Medulla oblongata (tissue), 1 donor: Measurements from ENCODE around the gene TOP3B.

Experiments used
- DNase-seq: peaks from one replicate; pipeline ENCODE4 v3.0.0-alpha.2; 2015; ENCODE audit errors: extremely low spot score

The TOP3B gene

GRCh38 chr22:22011964-22012363 lies 29.4 kb upstream of the TOP3B start:
- DNase-seq, result no peak

- DNase-seq, result no peak
These were observed 27.8 kb upstream of the TOP3B start for GRCh38 chr22:22010358-22010757.

- DNase-seq, result no peak
These were observed 27.1 kb upstream of the TOP3B start for GRCh38 chr22:22009661-22010060.

- no peak for DNase-seq
These were observed 24.0 kb upstream of the TOP3B start for GRCh38 chr22:22006596-22006990.

- DNase-seq, result no peak
These were observed 23.5 kb upstream of the TOP3B start for GRCh38 chr22:22005945-22006595.

- DNase-seq, result no peak
These were observed 20.6 kb upstream of the TOP3B start for GRCh38 chr22:22003233-22003632.

- DNase-seq, result no peak
These were observed 20.0 kb upstream of the TOP3B start for GRCh38 chr22:22002526-22003055.

- DNase-seq, result no peak
These were observed 19.3 kb upstream of the TOP3B start for GRCh38 chr22:22001664-22002525.

GRCh38 chr22:21998595-21999247 lies 16.1 kb upstream of the TOP3B start:
- DNase-seq, result no peak

GRCh38 chr22:21996175-21996720 lies 13.7 kb upstream of the TOP3B start:
- no peak for DNase-seq

GRCh38 chr22:21995660-21996059 lies 13.1 kb upstream of the TOP3B start:
- DNase-seq, result no peak

GRCh38 chr22:21994881-21995444 lies 12.4 kb upstream of the TOP3B start:
- DNase-seq, result no peak

GRCh38 chr22:21992593-21993237 lies 10.1 kb upstream of the TOP3B start:
- DNase-seq, result no peak

GRCh38 chr22:21991774-21992173 lies 9.2 kb upstream of the TOP3B start:
- no peak for DNase-seq

- no peak for DNase-seq
These were observed 8.7 kb upstream of the TOP3B start for GRCh38 chr22:21991304-21991596.

- DNase-seq, result no peak
These were observed 8.1 kb upstream of the TOP3B start for GRCh38 chr22:21990445-21991303.

GRCh38 chr22:21989049-21989448 lies 6.5 kb upstream of the TOP3B start:
- DNase-seq, result no peak

GRCh38 chr22:21985214-21985613 lies 2.6 kb upstream of the TOP3B start:
- DNase-seq, result no peak

- no peak for DNase-seq
These were observed 2.2 kb upstream of the TOP3B start for GRCh38 chr22:21984793-21985192.

GRCh38 chr22:21981874-21982273 lies 713 bp downstream of the TOP3B start:
- peak; percentile 4 for DNase-seq

- DNase-seq, result no peak
These were observed 2.0 kb downstream of the TOP3B start for GRCh38 chr22:21980547-21980946.
